SIG-M5 treated with dmso at 0.1 percent for 504 hours (cell line): ENCODE measurements around the gene USP48.
A peak's percentile ranks its signal among the peaks of the same experiment; 100 is the strongest.

ENCODE experiments used
- DNase-seq: peaks from one replicate; lab custom pipeline; 2025; ENCODE audit not compliant: unreplicated experiment; lab: John Stamatoyannopoulos, UW

The USP48 gene

GRCh38 chr1:21749859-21750468 lies 33.0 kb downstream of the USP48 start:
- no peak for DNase-seq

- DNase-seq, result no peak
Observed at GRCh38 chr1:21749109-21749508, 33.8 kb downstream of the USP48 start.

- no peak for DNase-seq
Observed at GRCh38 chr1:21743476-21743875, 39.5 kb downstream of the USP48 start.

GRCh38 chr1:21742578-21742977 lies 40.4 kb downstream of the USP48 start:
- no peak for DNase-seq

GRCh38 chr1:21741206-21741605 lies 41.7 kb downstream of the USP48 start:
- no peak for DNase-seq

GRCh38 chr1:21736876-21737275 lies 46.1 kb downstream of the USP48 start:
- no peak for DNase-seq

GRCh38 chr1:21736011-21736410 lies 46.9 kb downstream of the USP48 start:
- DNase-seq, result no peak

- no peak for DNase-seq
Observed at GRCh38 chr1:21734526-21734925, 48.4 kb downstream of the USP48 start.

- DNase-seq, result no peak
Observed at GRCh38 chr1:21732664-21733063, 50.3 kb downstream of the USP48 start.

GRCh38 chr1:21725748-21726392 lies 57.1 kb downstream of the USP48 start:
- no peak for DNase-seq

GRCh38 chr1:21724570-21724969 lies 58.4 kb downstream of the USP48 start:
- no peak for DNase-seq

- DNase-seq, result no peak
Observed at GRCh38 chr1:21724098-21724497, 58.9 kb downstream of the USP48 start.

- DNase-seq, result no peak
Observed at GRCh38 chr1:21721295-21721985, 61.5 kb downstream of the USP48 start.

- DNase-seq, result no peak
Observed at GRCh38 chr1:21716169-21716568, 66.8 kb downstream of the USP48 start.

GRCh38 chr1:21707891-21708290 lies 75.1 kb downstream of the USP48 start:
- DNase-seq, result no peak

- no peak for DNase-seq
Observed at GRCh38 chr1:21707086-21707840, 75.7 kb downstream of the USP48 start.

- peak; percentile 13 for DNase-seq
Observed at GRCh38 chr1:21706151-21706835, 76.7 kb downstream of the USP48 start.

GRCh38 chr1:21705303-21705980 lies 77.5 kb downstream of the USP48 start:
- DNase-seq, result no peak

- DNase-seq, result no peak
Observed at GRCh38 chr1:21704145-21704544, 78.8 kb downstream of the USP48 start.

GRCh38 chr1:21703318-21703963 lies 79.5 kb downstream of the USP48 start:
- DNase-seq, result peak; percentile 16
